CD4-positive, alpha-beta T cell (primary cell): ENCODE measurements around the gene FMNL2. TPM values are rescaled to one million over a fixed set of nuclear protein-coding genes. Genes with fewer than 3 reads are reported as not detected.

ENCODE experiments used
- ATAC-seq: fragments of 200-7000 bp; cut with Tn5 transposase; one replicate; pipeline ENCODE4 v1.10.0; 2022; ENCODE audit warnings: mild to moderate bottlenecking; ENCODE audit not compliant: poor library complexity
- CTCF ChIA-PET: fragments of 350-600 bp; sonication (Branson Sonifier 250); formaldehyde crosslinking; loops from one replicate; lab custom pipeline; 2021; ENCODE audit warnings: antibody characterized with exemption, inconsistent platforms; lab: Charles Lee
- POLR2A ChIA-PET: fragments of 350-600 bp; sonication (Branson Sonifier 250); formaldehyde crosslinking; loops from one replicate; lab custom pipeline; 2021; ENCODE audit warnings: antibody characterized with exemption, inconsistent platforms; lab: Charles Lee
- DNase-seq, 14 experiments: peaks; one replicate each; pipeline ENCODE4 v3.0.0-alpha.2; 2013 to 2020; ENCODE audit warnings: mixed read lengths in 2 of 14
- H3K27ac ChIP-seq, 2 donors: one replicate each; pipeline versions ENCODE4 v1.5.1 to v1.7.0; 2013; ENCODE audit warnings: low read length in 2 of 2, low read depth in 1 of 2, mild to moderate bottlenecking in 1 of 2
- H3K27me3 ChIP-seq, 2 experiments: 1 replicate in 1 of 2; 2 replicates in 1 of 2; pipeline versions ENCODE4 v1.6.1 to v1.7.0; 2013; ENCODE audit warnings: low read length in 2 of 2, control low read depth in 1 of 2, mild to moderate bottlenecking in 1 of 2, moderate library complexity in 1 of 2; ENCODE audit not compliant: insufficient read depth in 2 of 2, control insufficient read depth in 1 of 2
- H3K36me3 ChIP-seq: one replicate; pipeline ENCODE4 v1.6.1; 2013; ENCODE audit warnings: low read length, control low read depth; ENCODE audit not compliant: insufficient read depth
- H3K4me1 ChIP-seq: one replicate; pipeline ENCODE4 v1.6.1; 2013; ENCODE audit warnings: low read length, control low read depth; ENCODE audit not compliant: insufficient read depth
- H3K4me3 ChIP-seq: one replicate; pipeline ENCODE4 v1.5.1; 2013; ENCODE audit warnings: mild to moderate bottlenecking, low read length, moderate library complexity
- H3K9me3 ChIP-seq, 2 experiments: 1 replicate in 1 of 2; 2 replicates in 1 of 2; pipeline versions ENCODE4 v1.6.1 to v1.7.0; 2013; ENCODE audit warnings: low read length in 2 of 2, mild to moderate bottlenecking in 2 of 2, control low read depth in 1 of 2, moderate library complexity in 1 of 2; ENCODE audit not compliant: control insufficient read depth in 1 of 2, insufficient read depth in 1 of 2
- H3K27ac Mint-ChIP-seq: one replicate; pipeline ENCODE4 v1.8.0; 2020; ENCODE audit warnings: mixed read lengths
- H3K27me3 Mint-ChIP-seq: one replicate; pipeline ENCODE4 v1.8.0; 2021; ENCODE audit warnings: mixed read lengths
- H3K36me3 Mint-ChIP-seq: one replicate; pipeline ENCODE4 v1.8.0; 2021; ENCODE audit warnings: low read depth, mixed read lengths
- H3K4me1 Mint-ChIP-seq: one replicate; pipeline ENCODE4 v1.8.0; 2021; ENCODE audit warnings: low read depth, mixed read lengths
- H3K4me3 Mint-ChIP-seq: one replicate; pipeline ENCODE4 v1.8.0; 2020; ENCODE audit warnings: mild to moderate bottlenecking, mixed read lengths
- H3K9me3 Mint-ChIP-seq: one replicate; pipeline ENCODE4 v1.8.0; 2020; ENCODE audit warnings: mixed read lengths
- intact Hi-C, 2 experiments: fragments of 100-400 bp; cut with DNase I in 1 of 2; cut with micrococcal nuclease in 1 of 2; formaldehyde crosslinking; loops; one replicate each; pipeline versions ENCODE4 v1.15.1 to v1.9.0; 2023 to 2025; cut with DNase I, micrococcal nuclease
- total RNA-seq, 174 experiments: library from RNA in 2 of 174; stranded (reverse) in 2 of 174; gene quantifications; one replicate each; pipeline ENCODE4 v1.2.3 and lab custom pipeline; 2021 to 2026
- TF ChIP-seq, protein P1 (sequence below): fragments of 200-600 bp; IDR thresholded peaks from one replicate; pipeline ENCODE4 v1.8.0; 2022; ENCODE audit warnings: antibody characterized with exemption, mild to moderate bottlenecking

Gene FMNL2
- total RNA-seq, 2 experiments from 2014 or later, result 0.30 to 0.31 TPM

DNA sequence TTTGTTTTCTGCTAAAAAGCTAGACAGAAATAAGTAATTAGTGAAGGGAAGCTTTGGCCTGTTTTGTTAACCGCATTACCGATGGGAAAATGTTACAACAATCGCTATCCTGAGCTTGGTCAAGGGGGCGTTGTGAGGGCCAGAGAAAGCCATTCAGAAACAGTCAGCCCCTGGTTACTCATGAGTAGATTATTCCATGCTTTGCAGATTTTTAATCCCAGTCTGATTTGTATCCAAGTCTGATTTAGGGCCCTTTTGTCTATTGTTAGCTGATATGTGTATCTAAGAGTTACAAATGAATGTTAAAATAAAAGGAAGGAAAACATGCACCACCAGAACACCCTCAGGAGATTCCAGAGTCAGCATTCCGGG, 283.2 kb downstream of the FMNL2 start:
- Mint-ChIP-seq H3K9me3 (no peaks in the 10 kb centered on the region), H3K27ac (no peak overlapping the region), H3K4me3 (no peak overlapping the region), H3K36me3 (no peaks in the 10 kb centered on the region), H3K4me1 (no peaks in the 10 kb centered on the region), H3K27me3 (no peaks in the 10 kb centered on the region)
- Histone ChIP-seq H3K4me1 (no peaks in the 10 kb centered on the region), H3K4me3 (no peak overlapping the region), H3K9me3 (no peaks in the 10 kb centered on the region), H3K27me3 (no peaks in the 10 kb centered on the region), H3K27ac (no peak overlapping the region), H3K36me3 (no peaks in the 10 kb centered on the region)
- ATAC-seq (no peak), DNase-seq (no peak)
- ChIA-PET CTCF (interaction anchor here (1.7 kb wide), 1 partner anchor 17 kb away, joined by 5 read pairs; no protein-coding TSS in a partner anchor), POLR2A (no interaction called here)
- TF ChIP-seq, protein P1, sequence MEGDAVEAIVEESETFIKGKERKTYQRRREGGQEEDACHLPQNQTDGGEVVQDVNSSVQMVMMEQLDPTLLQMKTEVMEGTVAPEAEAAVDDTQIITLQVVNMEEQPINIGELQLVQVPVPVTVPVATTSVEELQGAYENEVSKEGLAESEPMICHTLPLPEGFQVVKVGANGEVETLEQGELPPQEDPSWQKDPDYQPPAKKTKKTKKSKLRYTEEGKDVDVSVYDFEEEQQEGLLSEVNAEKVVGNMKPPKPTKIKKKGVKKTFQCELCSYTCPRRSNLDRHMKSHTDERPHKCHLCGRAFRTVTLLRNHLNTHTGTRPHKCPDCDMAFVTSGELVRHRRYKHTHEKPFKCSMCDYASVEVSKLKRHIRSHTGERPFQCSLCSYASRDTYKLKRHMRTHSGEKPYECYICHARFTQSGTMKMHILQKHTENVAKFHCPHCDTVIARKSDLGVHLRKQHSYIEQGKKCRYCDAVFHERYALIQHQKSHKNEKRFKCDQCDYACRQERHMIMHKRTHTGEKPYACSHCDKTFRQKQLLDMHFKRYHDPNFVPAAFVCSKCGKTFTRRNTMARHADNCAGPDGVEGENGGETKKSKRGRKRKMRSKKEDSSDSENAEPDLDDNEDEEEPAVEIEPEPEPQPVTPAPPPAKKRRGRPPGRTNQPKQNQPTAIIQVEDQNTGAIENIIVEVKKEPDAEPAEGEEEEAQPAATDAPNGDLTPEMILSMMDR, result no peak
- intact Hi-C loops, result no loop called here

GRCh38 chr2:152620208-152620607, 285.2 kb downstream of the FMNL2 start:
- TF ChIP-seq, protein P1, result no peak
- intact Hi-C loops, result no loop called here
- H3K36me3 Mint-ChIP-seq, result no peaks in the 10 kb centered on the region

GRCh38 chr2:152620985-152621384, 286.0 kb downstream of the FMNL2 start:
- Mint-ChIP-seq H3K27me3 (no peaks in the 10 kb centered on the region), H3K4me1 (no peaks in the 10 kb centered on the region), H3K4me3 (no peak overlapping the region), H3K27ac (no peak overlapping the region), H3K9me3 (no peaks in the 10 kb centered on the region), H3K36me3 (no peaks in the 10 kb centered on the region)
- no peak overlapping the region for H3K4me3 ChIP-seq
- ChIA-PET CTCF (no interaction called here), POLR2A (no interaction called here)
- intact Hi-C loops, result no loop called here
- H3K4me1 ChIP-seq, result no peaks in the 10 kb centered on the region
- TF ChIP-seq, protein P1, result no peak
- peaks cover 0 to 4% of the 10 kb centered on the region in 2 experiments for H3K27me3 ChIP-seq
- H3K36me3 ChIP-seq, result no peaks in the 10 kb centered on the region
- H3K27ac ChIP-seq, result no peak overlapping the region
- DNase-seq (no peak), ATAC-seq (no peak)
- no peaks in the 10 kb centered on the region for H3K9me3 ChIP-seq

More at GRCh38 chr2:152620208-152620607, 285.2 kb downstream of the FMNL2 start:
- DNase-seq, result no peak
- CTCF ChIA-PET, result no interaction called here
- Histone ChIP-seq H3K4me1 (no peaks in the 10 kb centered on the region), H3K4me3 (no peak overlapping the region), H3K9me3 (no peaks in the 10 kb centered on the region), H3K27ac (no peak overlapping the region), H3K27me3 (peaks cover 0 to 3% of the 10 kb centered on the region in 2 experiments), H3K36me3 (no peaks in the 10 kb centered on the region)
- no peak for ATAC-seq
- H3K9me3 Mint-ChIP-seq, result no peaks in the 10 kb centered on the region
- no peak overlapping the region for H3K4me3 Mint-ChIP-seq
- H3K27me3 Mint-ChIP-seq, result no peaks in the 10 kb centered on the region
- H3K4me1 Mint-ChIP-seq, result no peaks in the 10 kb centered on the region
- no peak overlapping the region for H3K27ac Mint-ChIP-seq
- POLR2A ChIA-PET, result interaction anchor here (0.6 kb wide), 1 partner anchor 28 kb away, joined by 3 read pairs; no protein-coding TSS in a partner anchor
